ENCODE measurements around the gene AMOTL1.

GRCh38 chr11:94784884-94785283, 16.7 kb downstream of the AMOTL1 start:
- TF ChIP-seq GATA3 (IDR thresholded peaks at IDR 0.05; ENCODE audit: low read depth, low read length) = no peak
- no peak for TF ChIP-seq GATA2 (IDR thresholded peaks at IDR 0.05; ENCODE audit: low read depth, low read length)

Measured in SH-SY5Y (cell line).